Measurements from ENCODE around the gene NOPCHAP1. TPM values are rescaled to one million over a fixed set of nuclear protein-coding genes. Genes with fewer than 3 reads are reported as not detected.

Gene NOPCHAP1
- total and polyA plus RNA-seq, 12 donors = 1.4 to 18.2 (median 10.2) TPM

GRCh38 chr12:105014603-105015002, 28.5 kb downstream of the NOPCHAP1 start:
- Histone ChIP-seq H3K27me3 (no peaks in the 10 kb centered on the region), H3K4me1 (replicated peaks in 1 of 2) (no peaks in the 10 kb centered on the region), H3K36me3 (replicated peaks in 1 of 2) (no peaks in the 10 kb centered on the region), H3K4me3 (no peak overlapping the region), H3K9me3 (replicated peaks in 1 of 3) (no peaks in the 10 kb centered on the region), H3K27ac (no peak overlapping the region)
- intact Hi-C loops (cut with DNase I) = no loop called here
- 74 to 95% (median 91%) methylated on average over 2 of the region's 2 CpGs for WGBS, 4 donors
- DNase-seq = no peak
- no peak for TF ChIP-seq POLR2A (IDR thresholded peaks at IDR 0.05)
- no peak for TF ChIP-seq CTCF (IDR thresholded peaks at IDR 0.05)

GRCh38 chr12:105015543-105015942, 29.4 kb downstream of the NOPCHAP1 start:
- H3K36me3 ChIP-seq (replicated peaks in 1 of 2) = no peaks in the 10 kb centered on the region
- TF ChIP-seq CTCF (IDR thresholded peaks at IDR 0.05) = no peak
- H3K27me3 ChIP-seq = no peaks in the 10 kb centered on the region
- 92 to 96% (median 93%) methylated on average over 4 of the region's 4 CpGs for WGBS, 4 donors
- DNase-seq = no peak
- no peak overlapping the region for H3K27ac ChIP-seq
- no peak overlapping the region for H3K4me3 ChIP-seq
- intact Hi-C loops (cut with DNase I) = no loop called here
- H3K9me3 ChIP-seq (replicated peaks in 1 of 3) = no peaks in the 10 kb centered on the region
- H3K4me1 ChIP-seq (replicated peaks in 1 of 2) = no peaks in the 10 kb centered on the region

GRCh38 chr12:105018012-105018411, 31.9 kb downstream of the NOPCHAP1 start:
- H3K9me3 ChIP-seq (replicated peaks in 1 of 3) = no peaks in the 10 kb centered on the region
- WGBS, 4 donors = 87 to 93% (median 93%) methylated on average over 4 of the region's 4 CpGs
- no peaks in the 10 kb centered on the region for H3K4me1 ChIP-seq (replicated peaks in 1 of 2)
- H3K27ac ChIP-seq = no peak overlapping the region
- no peak for TF ChIP-seq POLR2A (IDR thresholded peaks at IDR 0.05)
- TF ChIP-seq CTCF (IDR thresholded peaks at IDR 0.05) = no peak
- DNase-seq = no peak
- intact Hi-C loops (cut with DNase I) = no loop called here
- H3K27me3 ChIP-seq = no peaks in the 10 kb centered on the region
- H3K4me3 ChIP-seq = no peak overlapping the region
- H3K36me3 ChIP-seq (replicated peaks in 1 of 2) = no peaks in the 10 kb centered on the region

- WGBS, 4 donors = 84 to 92% (median 88%) methylated on average over 9 of the region's 9 CpGs
- no peaks in the 10 kb centered on the region for H3K9me3 ChIP-seq (replicated peaks in 1 of 3)
- H3K27ac ChIP-seq = no peak overlapping the region
- no peak overlapping the region for H3K4me3 ChIP-seq
- no peak for DNase-seq
- TF ChIP-seq POLR2A (IDR thresholded peaks at IDR 0.05) = no peak
- no peak for TF ChIP-seq CTCF (IDR thresholded peaks at IDR 0.05)
- H3K4me1 ChIP-seq (replicated peaks in 1 of 2) = no peaks in the 10 kb centered on the region
- intact Hi-C loops (cut with DNase I) = no loop called here
- no peaks in the 10 kb centered on the region for H3K27me3 ChIP-seq
- no peaks in the 10 kb centered on the region for H3K36me3 ChIP-seq (replicated peaks in 1 of 2)
These were observed 32.7 kb downstream of the NOPCHAP1 start for GRCh38 chr12:105018776-105019175.
